GM12878 (cell line): Measurements from ENCODE around the gene PRTFDC1. TPM values are rescaled to one million over a fixed set of nuclear protein-coding genes. Genes with fewer than 3 reads are reported as not detected.

Source experiments
- BRCA1 ChIP-seq: IDR thresholded peaks from 2 replicates; pipeline ENCODE4 v1.6.1; 2011; ENCODE audit warnings: low read depth, low read length, improper control_type of control experiment
- CHD1 ChIP-seq: IDR thresholded peaks from 2 replicates; pipeline ENCODE4 v1.6.1; 2012; ENCODE audit warnings: low read depth, low read length, improper control_type of control experiment
- FOS ChIP-seq: IDR thresholded peaks from 3 replicates; pipeline ENCODE4 v1.6.1; 2011; ENCODE audit warnings: borderline replicate concordance; ENCODE audit not compliant: insufficient read length; ENCODE audit errors: extremely low read depth
- HCFC1 ChIP-seq: fragments of 150-350 bp; IDR thresholded peaks from 2 replicates; pipeline ENCODE4 v1.6.1; 2014; ENCODE audit warnings: low read length
- MTA2 ChIP-seq: fragments of 450-650 bp; IDR thresholded peaks from 2 replicates; pipeline ENCODE4 v1.6.1; 2016; ENCODE audit warnings: low read depth, mild to moderate bottlenecking, moderate library complexity
- MXI1 ChIP-seq: fragments of 150-350 bp; IDR thresholded peaks from 2 replicates; pipeline ENCODE4 v1.6.1; 2011; ENCODE audit warnings: low read depth, mild to moderate bottlenecking, inconsistent platforms, low read length, improper control_type of control experiment
- NFYB ChIP-seq: IDR thresholded peaks from 2 replicates; pipeline ENCODE4 v1.6.1; 2011; ENCODE audit warnings: low read depth, mild to moderate bottlenecking, low read length, improper control_type of control experiment, moderate library complexity; ENCODE audit not compliant: insufficient read depth
- RB1 ChIP-seq: fragments of 450-650 bp; formaldehyde crosslinking; IDR thresholded peaks from 2 replicates; pipeline ENCODE4 v1.6.1; 2017; ENCODE audit warnings: mild to moderate bottlenecking, borderline replicate concordance
- RBBP5 ChIP-seq: fragments of 200-600 bp; sonication (generic); conservative IDR thresholded peaks from 2 replicates; pipeline ENCODE4 v1.6.1; 2016
- SMAD5 ChIP-seq: IDR thresholded peaks from 2 replicates; pipeline ENCODE4 v1.6.1; 2016; ENCODE audit warnings: antibody characterized with exemption, low read depth
- STAT3 ChIP-seq: IDR thresholded peaks from 2 replicates; pipeline ENCODE4 v1.6.1; 2011; ENCODE audit warnings: low read depth, low read length, improper control_type of control experiment
- ZNF24 ChIP-seq: fragments of 450-650 bp; IDR thresholded peaks from 2 replicates; pipeline ENCODE4 v1.6.1; 2017; ENCODE audit warnings: antibody characterized with exemption, mild to moderate bottlenecking
- ZZZ3 ChIP-seq: IDR thresholded peaks from 2 replicates; pipeline ENCODE4 v1.6.1; 2011; ENCODE audit warnings: low read depth; ENCODE audit not compliant: control insufficient read depth, insufficient read length
- polyA plus RNA-seq, 11 experiments: library from polyadenylated mRNA; depleted of rRNA in 4 of 11; unstranded in 6 of 11; stranded (reverse) in 5 of 11; fragments of >200 nt; fragmentation: Nextera tagmentation in 4 of 11; fragmentation: Illumina TruSeq in 1 of 11; extraction: Ambion mirVana in 4 of 11; extraction: Trizol in 1 of 11; gene quantifications; 1 replicate in 1 of 11; 2 replicates in 10 of 11; pipeline versions ENCODE4 v1.2.1 to v1.2.3, GENCODE V29; 2011 to 2016; ENCODE audit warnings: inconsistent platforms in 2 of 11, missing spikeins in 2 of 11, low read depth in 1 of 11
- total RNA-seq, 4 experiments: library from RNA; depleted of rRNA in 3 of 4; stranded (reverse); fragments of >200 nt in 3 of 4; fragmentation: Illumina TruSeq in 1 of 4; extraction: Trizol in 1 of 4; gene quantifications; 2 replicates each; pipeline versions ENCODE4 v1.2.1 to v1.2.3, GENCODE V29; 2013 to 2021
- TF ChIP-seq, protein P1 (sequence below): fragments of 450-650 bp; IDR thresholded peaks from 2 replicates; pipeline ENCODE4 v1.6.1; 2016; ENCODE audit warnings: mild to moderate bottlenecking
- TF ChIP-seq, protein P2 (sequence below): fragments of 450-650 bp; formaldehyde crosslinking; IDR thresholded peaks from 2 replicates; pipeline ENCODE4 v1.5.0; 2022; ENCODE audit warnings: mild to moderate bottlenecking, missing genetic modification characterization
- TF ChIP-seq, protein P3 (sequence below): IDR thresholded peaks from 2 replicates; pipeline ENCODE4 v1.6.1; 2011; ENCODE audit warnings: low read depth, mild to moderate bottlenecking, low read length, moderate library complexity, borderline replicate concordance; ENCODE audit errors: extremely low read depth
- TF ChIP-seq, protein P4 (sequence below): fragments of 450-650 bp; IDR thresholded peaks from 2 replicates; pipeline ENCODE4 v1.6.1; 2016; ENCODE audit warnings: mild to moderate bottlenecking, moderate library complexity, borderline replicate concordance
- TF ChIP-seq, protein P5 (sequence below): fragments of 150-350 bp; IDR thresholded peaks from 2 replicates; pipeline ENCODE4 v1.6.1; 2014; ENCODE audit warnings: mild to moderate bottlenecking, low read depth, low read length

The PRTFDC1 gene
- total and polyA plus RNA-seq, 10 of the 15 experiments (the other 5 are each of a cell fraction or from before 2014, with no cell fraction given): 5.5 to 17.3 (median 11.3) TPM

DNA sequence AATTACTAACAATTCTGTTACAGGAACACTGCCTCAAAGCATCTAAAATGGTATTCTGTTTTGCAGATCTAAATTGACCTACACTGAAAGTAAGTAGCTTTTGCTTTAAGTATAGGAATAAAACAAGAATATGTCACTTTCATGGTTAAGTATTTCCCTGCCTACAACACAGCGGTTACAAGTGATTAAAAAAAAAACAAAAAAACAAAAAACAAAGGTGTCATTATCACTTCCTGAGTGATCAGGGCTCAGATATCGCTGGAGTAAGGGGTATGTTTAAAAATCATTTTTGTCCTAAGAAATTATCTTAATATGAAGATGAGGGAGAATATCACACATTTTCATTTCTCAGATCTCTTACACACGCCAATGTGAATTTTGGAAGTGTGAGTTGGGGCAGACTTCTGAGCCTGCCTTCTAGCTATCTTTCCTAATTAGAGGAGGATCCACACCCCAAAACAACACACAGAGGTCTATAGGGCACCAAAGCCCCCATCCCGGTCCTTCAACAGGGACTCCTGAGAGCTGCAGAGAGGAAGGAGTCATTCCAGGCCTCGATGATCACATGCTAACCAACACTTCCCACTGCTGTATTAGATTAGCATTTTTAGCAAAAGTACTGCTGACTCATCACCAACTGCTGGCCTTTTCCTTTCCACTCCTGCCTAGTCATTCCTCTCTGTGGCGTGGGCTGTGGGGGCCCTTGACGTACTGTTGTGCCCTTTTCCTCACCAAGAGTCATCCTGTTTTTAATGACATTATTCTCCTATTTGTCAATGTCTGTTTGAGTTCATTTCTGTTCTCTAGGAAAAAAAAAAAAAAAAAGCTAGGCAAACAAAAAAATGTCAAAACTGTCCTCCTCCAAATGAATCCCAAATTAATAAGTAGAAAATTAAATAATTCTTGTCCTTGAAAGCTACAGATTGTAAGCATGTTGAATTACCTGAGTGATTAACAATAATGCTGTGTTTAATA is 31.2 kb downstream of the PRTFDC1 start (continued):
- TF ChIP-seq, protein P1, sequence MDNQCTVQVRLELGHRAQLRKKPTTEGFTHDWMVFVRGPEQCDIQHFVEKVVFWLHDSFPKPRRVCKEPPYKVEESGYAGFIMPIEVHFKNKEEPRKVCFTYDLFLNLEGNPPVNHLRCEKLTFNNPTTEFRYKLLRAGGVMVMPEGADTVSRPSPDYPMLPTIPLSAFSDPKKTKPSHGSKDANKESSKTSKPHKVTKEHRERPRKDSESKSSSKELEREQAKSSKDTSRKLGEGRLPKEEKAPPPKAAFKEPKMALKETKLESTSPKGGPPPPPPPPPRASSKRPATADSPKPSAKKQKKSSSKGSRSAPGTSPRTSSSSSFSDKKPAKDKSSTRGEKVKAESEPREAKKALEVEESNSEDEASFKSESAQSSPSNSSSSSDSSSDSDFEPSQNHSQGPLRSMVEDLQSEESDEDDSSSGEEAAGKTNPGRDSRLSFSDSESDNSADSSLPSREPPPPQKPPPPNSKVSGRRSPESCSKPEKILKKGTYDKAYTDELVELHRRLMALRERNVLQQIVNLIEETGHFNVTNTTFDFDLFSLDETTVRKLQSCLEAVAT: no peak
- TF ChIP-seq FOS: no peak
- no peak for TF ChIP-seq RB1
- TF ChIP-seq, protein P2, sequence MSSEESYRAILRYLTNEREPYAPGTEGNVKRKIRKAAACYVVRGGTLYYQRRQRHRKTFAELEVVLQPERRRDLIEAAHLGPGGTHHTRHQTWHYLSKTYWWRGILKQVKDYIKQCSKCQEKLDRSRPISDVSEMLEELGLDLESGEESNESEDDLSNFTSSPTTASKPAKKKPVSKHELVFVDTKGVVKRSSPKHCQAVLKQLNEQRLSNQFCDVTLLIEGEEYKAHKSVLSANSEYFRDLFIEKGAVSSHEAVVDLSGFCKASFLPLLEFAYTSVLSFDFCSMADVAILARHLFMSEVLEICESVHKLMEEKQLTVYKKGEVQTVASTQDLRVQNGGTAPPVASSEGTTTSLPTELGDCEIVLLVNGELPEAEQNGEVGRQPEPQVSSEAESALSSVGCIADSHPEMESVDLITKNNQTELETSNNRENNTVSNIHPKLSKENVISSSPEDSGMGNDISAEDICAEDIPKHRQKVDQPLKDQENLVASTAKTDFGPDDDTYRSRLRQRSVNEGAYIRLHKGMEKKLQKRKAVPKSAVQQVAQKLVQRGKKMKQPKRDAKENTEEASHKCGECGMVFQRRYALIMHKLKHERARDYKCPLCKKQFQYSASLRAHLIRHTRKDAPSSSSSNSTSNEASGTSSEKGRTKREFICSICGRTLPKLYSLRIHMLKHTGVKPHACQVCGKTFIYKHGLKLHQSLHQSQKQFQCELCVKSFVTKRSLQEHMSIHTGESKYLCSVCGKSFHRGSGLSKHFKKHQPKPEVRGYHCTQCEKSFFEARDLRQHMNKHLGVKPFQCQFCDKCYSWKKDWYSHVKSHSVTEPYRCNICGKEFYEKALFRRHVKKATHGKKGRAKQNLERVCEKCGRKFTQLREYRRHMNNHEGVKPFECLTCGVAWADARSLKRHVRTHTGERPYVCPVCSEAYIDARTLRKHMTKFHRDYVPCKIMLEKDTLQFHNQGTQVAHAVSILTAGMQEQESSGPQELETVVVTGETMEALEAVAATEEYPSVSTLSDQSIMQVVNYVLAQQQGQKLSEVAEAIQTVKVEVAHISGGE: no peak
- no peak for TF ChIP-seq ZZZ3
- TF ChIP-seq STAT3: no peak
- TF ChIP-seq CHD1: no peak
- TF ChIP-seq, protein P3, sequence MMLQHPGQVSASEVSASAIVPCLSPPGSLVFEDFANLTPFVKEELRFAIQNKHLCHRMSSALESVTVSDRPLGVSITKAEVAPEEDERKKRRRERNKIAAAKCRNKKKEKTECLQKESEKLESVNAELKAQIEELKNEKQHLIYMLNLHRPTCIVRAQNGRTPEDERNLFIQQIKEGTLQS: no peak
- no peak for TF ChIP-seq NFYB
- TF ChIP-seq ZNF24: no peak
- TF ChIP-seq MXI1: no peak
- no peak for TF ChIP-seq BRCA1
- TF ChIP-seq, protein P4, sequence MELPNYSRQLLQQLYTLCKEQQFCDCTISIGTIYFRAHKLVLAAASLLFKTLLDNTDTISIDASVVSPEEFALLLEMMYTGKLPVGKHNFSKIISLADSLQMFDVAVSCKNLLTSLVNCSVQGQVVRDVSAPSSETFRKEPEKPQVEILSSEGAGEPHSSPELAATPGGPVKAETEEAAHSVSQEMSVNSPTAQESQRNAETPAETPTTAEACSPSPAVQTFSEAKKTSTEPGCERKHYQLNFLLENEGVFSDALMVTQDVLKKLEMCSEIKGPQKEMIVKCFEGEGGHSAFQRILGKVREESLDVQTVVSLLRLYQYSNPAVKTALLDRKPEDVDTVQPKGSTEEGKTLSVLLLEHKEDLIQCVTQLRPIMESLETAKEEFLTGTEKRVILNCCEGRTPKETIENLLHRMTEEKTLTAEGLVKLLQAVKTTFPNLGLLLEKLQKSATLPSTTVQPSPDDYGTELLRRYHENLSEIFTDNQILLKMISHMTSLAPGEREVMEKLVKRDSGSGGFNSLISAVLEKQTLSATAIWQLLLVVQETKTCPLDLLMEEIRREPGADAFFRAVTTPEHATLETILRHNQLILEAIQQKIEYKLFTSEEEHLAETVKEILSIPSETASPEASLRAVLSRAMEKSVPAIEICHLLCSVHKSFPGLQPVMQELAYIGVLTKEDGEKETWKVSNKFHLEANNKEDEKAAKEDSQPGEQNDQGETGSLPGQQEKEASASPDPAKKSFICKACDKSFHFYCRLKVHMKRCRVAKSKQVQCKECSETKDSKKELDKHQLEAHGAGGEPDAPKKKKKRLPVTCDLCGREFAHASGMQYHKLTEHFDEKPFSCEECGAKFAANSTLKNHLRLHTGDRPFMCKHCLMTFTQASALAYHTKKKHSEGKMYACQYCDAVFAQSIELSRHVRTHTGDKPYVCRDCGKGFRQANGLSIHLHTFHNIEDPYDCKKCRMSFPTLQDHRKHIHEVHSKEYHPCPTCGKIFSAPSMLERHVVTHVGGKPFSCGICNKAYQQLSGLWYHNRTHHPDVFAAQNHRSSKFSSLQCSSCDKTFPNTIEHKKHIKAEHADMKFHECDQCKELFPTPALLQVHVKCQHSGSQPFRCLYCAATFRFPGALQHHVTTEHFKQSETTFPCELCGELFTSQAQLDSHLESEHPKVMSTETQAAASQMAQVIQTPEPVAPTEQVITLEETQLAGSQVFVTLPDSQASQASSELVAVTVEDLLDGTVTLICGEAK: no peak
- TF ChIP-seq HCFC1: no peak
- TF ChIP-seq SMAD5: no peak
- TF ChIP-seq MTA2: peak; percentile 85
- TF ChIP-seq, protein P5, sequence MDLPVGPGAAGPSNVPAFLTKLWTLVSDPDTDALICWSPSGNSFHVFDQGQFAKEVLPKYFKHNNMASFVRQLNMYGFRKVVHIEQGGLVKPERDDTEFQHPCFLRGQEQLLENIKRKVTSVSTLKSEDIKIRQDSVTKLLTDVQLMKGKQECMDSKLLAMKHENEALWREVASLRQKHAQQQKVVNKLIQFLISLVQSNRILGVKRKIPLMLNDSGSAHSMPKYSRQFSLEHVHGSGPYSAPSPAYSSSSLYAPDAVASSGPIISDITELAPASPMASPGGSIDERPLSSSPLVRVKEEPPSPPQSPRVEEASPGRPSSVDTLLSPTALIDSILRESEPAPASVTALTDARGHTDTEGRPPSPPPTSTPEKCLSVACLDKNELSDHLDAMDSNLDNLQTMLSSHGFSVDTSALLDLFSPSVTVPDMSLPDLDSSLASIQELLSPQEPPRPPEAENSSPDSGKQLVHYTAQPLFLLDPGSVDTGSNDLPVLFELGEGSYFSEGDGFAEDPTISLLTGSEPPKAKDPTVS: no peak
- no peak for TF ChIP-seq RBBP5
